K562 (cell line): ENCODE results near the gene MIP. TPM values are rescaled to one million over a fixed set of nuclear protein-coding genes. Genes with fewer than 3 reads are reported as not detected.

ENCODE experiments used
- ATAC-seq: fragments of 200-7000 bp; cut with Tn5 transposase; 3 replicates; pipeline ENCODE4 v1.9.1; 2020; ENCODE audit warnings: moderate library complexity
- BruUV-seq: library from RNA; stranded (reverse); fragments of 400-500 nt; replicated peaks from 2 replicates; lab custom pipeline; 2021; lab: Mats Ljungman, UMichigan
- CTCF ChIA-PET: fragments of 300-600 bp; formaldehyde crosslinking; extraction: SDS; loops from one replicate; lab custom pipeline; 2021; ENCODE audit warnings: low intra/inter-chr PET ratio; lab: Yijun Ruan, JAX
- POLR2A ChIA-PET: fragments of 300-600, 350-650 bp; sonication (Branson Sonifier 250); formaldehyde crosslinking; extraction: SDS; loops from one replicate; lab custom pipeline; 2021; ENCODE audit warnings: antibody characterized with exemption, inconsistent platforms; lab: Yijun Ruan, JAX
- DNase-seq, 4 experiments: peaks; one replicate each; pipeline versions ENCODE4 v3.0.0 to v3.0.0-alpha.2; 2011 to 2018; ENCODE audit warnings: low spot score in 3 of 4, mixed read lengths in 3 of 4; ENCODE audit errors: extremely low read depth in 1 of 4
- FAIRE-seq: peaks from 2 replicates; lab custom pipeline; 2011; peaks lifted over from hg19 to GRCh38; lab: Jason Lieb, UNC
- H2AFZ ChIP-seq: 2 replicates; pipeline ENCODE4 v1.6.0; 2011; ENCODE audit warnings: low read depth, low read length, control low read depth, inconsistent platforms
- H3K27ac ChIP-seq: fragments of 200-600 bp; 3 replicates; pipeline ENCODE4 v1.8.0; 2011; ENCODE audit warnings: low read depth, mild to moderate bottlenecking, control low read depth, inconsistent platforms, low read length, moderate library complexity, mixed read lengths; ENCODE audit errors: extremely low read depth
- H3K27me3 ChIP-seq, 2 experiments: fragments of 300-600 bp in 1 of 2; 2 replicates in 1 of 2; 3 replicates in 1 of 2; pipeline versions ENCODE4 v1.6.0 to v1.8.0; 2011; ENCODE audit warnings: inconsistent platforms in 2 of 2, low read length in 2 of 2, mild to moderate bottlenecking in 1 of 2, mixed read lengths in 1 of 2, moderate library complexity in 1 of 2; ENCODE audit not compliant: control insufficient read depth in 2 of 2, insufficient read depth in 2 of 2
- H3K36me3 ChIP-seq: fragments of 300-600 bp; 3 replicates; pipeline ENCODE4 v1.8.0; 2011; ENCODE audit warnings: mild to moderate bottlenecking, low read length, inconsistent platforms; ENCODE audit not compliant: control insufficient read depth, insufficient read depth
- H3K4me1 ChIP-seq, 2 experiments: fragments of 200-600 bp in 1 of 2; replicated peaks in 1 of 2; 2 replicates in 1 of 2; 3 replicates in 1 of 2; pipeline versions ENCODE4 v1.5.1 to v1.8.0; 2011; ENCODE audit warnings: inconsistent platforms in 2 of 2, low read length in 2 of 2, mild to moderate bottlenecking in 1 of 2, mixed read lengths in 1 of 2, moderate library complexity in 1 of 2; ENCODE audit not compliant: control insufficient read depth in 2 of 2, insufficient read depth in 2 of 2
- H3K4me2 ChIP-seq: 2 replicates; pipeline ENCODE4 v1.6.1; 2011; ENCODE audit warnings: low read length, control low read depth, inconsistent platforms, mixed read lengths; ENCODE audit not compliant: insufficient read depth
- H3K4me3 ChIP-seq: fragments of 200-600 bp; sonication (generic), shearing (Covaris generic); 2 replicates; pipeline ENCODE4 v1.5.1; 2016; ENCODE audit warnings: control low read depth, inconsistent platforms
- H3K79me2 ChIP-seq: fragments of 200-600 bp; 3 replicates; pipeline ENCODE4 v1.8.0; 2011; ENCODE audit warnings: low read length, inconsistent platforms; ENCODE audit not compliant: control insufficient read depth, insufficient read depth
- H3K9ac ChIP-seq, 2 experiments: 2 replicates each; pipeline versions ENCODE4 v1.6.0 to v1.6.1; 2011; ENCODE audit warnings: low read depth in 2 of 2, low read length in 2 of 2, control low read depth in 1 of 2, inconsistent platforms in 1 of 2, mild to moderate bottlenecking in 1 of 2, mixed read lengths in 1 of 2; ENCODE audit not compliant: insufficient read depth in 1 of 2
- H3K9me1 ChIP-seq: one replicate; pipeline ENCODE4 v1.6.0; 2011; ENCODE audit warnings: inconsistent platforms, mild to moderate bottlenecking, low read length, moderate library complexity; ENCODE audit not compliant: control insufficient read depth, insufficient read depth
- H3K9me3 ChIP-seq: replicated peaks from 2 replicates; pipeline ENCODE4 v1.5.1; 2011; ENCODE audit warnings: low read depth, low read length, inconsistent platforms; ENCODE audit not compliant: control insufficient read depth, insufficient read depth
- H4K20me1 ChIP-seq: replicated peaks from 2 replicates; pipeline ENCODE4 v1.6.1; 2011; ENCODE audit warnings: low read length, inconsistent platforms, mixed read lengths; ENCODE audit not compliant: control insufficient read depth, insufficient read depth
- MIER1 ChIP-seq: fragments of 450-650 bp; IDR thresholded peaks from 2 replicates; pipeline ENCODE4 v1.6.1; 2016; ENCODE audit warnings: antibody characterized with exemption, mild to moderate bottlenecking, low read depth
- ZNF174 ChIP-seq: fragments of 250-450 bp; sonication (Bioruptor Pico); IDR thresholded peaks from 2 replicates; pipeline ENCODE4 v1.4.0; 2020; ENCODE audit warnings: mild to moderate bottlenecking
- ZNF324 ChIP-seq: fragments of 250-450 bp; sonication (Bioruptor Pico); IDR thresholded peaks from 2 replicates; pipeline ENCODE4 v1.4.0; 2020; ENCODE audit warnings: mild to moderate bottlenecking
- ZNF445 ChIP-seq: fragments of 250-450 bp; sonication (Bioruptor Pico); IDR thresholded peaks from 2 replicates; pipeline ENCODE4 v1.4.0; 2020; ENCODE audit warnings: low read depth, mild to moderate bottlenecking, moderate library complexity
- WGBS: fragments of 100-300 bp; shearing (Covaris generic); methylation state at CpG from one replicate; pipeline ENCODE4 v1.1.6; 2016; ENCODE audit warnings: low coverage, mixed read lengths; ENCODE audit not compliant: insufficient coverage; ENCODE audit errors: missing lambda C conversion rate; 5-methylcytosine and 5-hydroxymethylcytosine counted together
- in situ Hi-C: fragments of 300-500 bp; cut with MboI; formaldehyde crosslinking; loops from 4 replicates; pipeline ENCODE4 v1.15.0; 2018; ENCODE audit warnings: inconsistent platforms, mixed read lengths
- intact Hi-C: fragments of 100-400 bp; cut with micrococcal nuclease; formaldehyde crosslinking; loops from 2 replicates; pipeline ENCODE4 v1.14.2; 2022
- polyA plus RNA-seq, 8 experiments: library from polyadenylated mRNA; depleted of rRNA in 4 of 8; stranded (reverse) in 5 of 8; unstranded in 3 of 8; fragments of >200 nt; fragmentation: Nextera tagmentation in 2 of 8; fragmentation: Illumina TruSeq in 1 of 8; extraction: Ambion mirVana in 2 of 8; extraction: Trizol in 1 of 8; gene quantifications; 2 replicates each; pipeline versions ENCODE4 v1.2.1 to v1.2.3, GENCODE V29; 2011 to 2014; ENCODE audit warnings: inconsistent platforms in 1 of 8, missing spikeins in 1 of 8
- total RNA-seq, 7 experiments: library from RNA; depleted of rRNA in 6 of 7; stranded (reverse); fragments of >200 nt in 6 of 7; fragmentation: Illumina TruSeq in 2 of 7; extraction: Trizol in 2 of 7; gene quantifications; 2 replicates each; pipeline versions ENCODE4 v1.2.1 to v1.2.3, GENCODE V29; 2011 to 2021; ENCODE audit warnings: low replicate concordance in 1 of 7
- TF ChIP-seq, protein P1 (sequence below), 3 experiments: IDR thresholded peaks in 2 of 3; conservative IDR thresholded peaks in 1 of 3; 2 replicates each; pipeline ENCODE4 v1.5.1; 2011 to 2012; ENCODE audit warnings: low read length in 3 of 3, mild to moderate bottlenecking in 3 of 3, control low read depth in 2 of 3, improper control_type of control experiment in 1 of 3, inconsistent platforms in 1 of 3, low read depth in 1 of 3, mixed read lengths in 1 of 3, moderate library complexity in 1 of 3; ENCODE audit not compliant: insufficient read depth in 2 of 3
- TF ChIP-seq, protein P2 (sequence below): fragments of 200-400 bp; formaldehyde crosslinking; IDR thresholded peaks from 2 replicates; pipeline ENCODE4 v1.6.1; 2017; ENCODE audit warnings: mild to moderate bottlenecking, low read depth, low read length, moderate library complexity
- TF ChIP-seq, protein P3 (sequence below): fragments of 250-450 bp; sonication (Bioruptor Pico); IDR thresholded peaks from 2 replicates; pipeline ENCODE4 v1.9.0; 2021; ENCODE audit warnings: mild to moderate bottlenecking, inconsistent platforms
- TF ChIP-seq, protein P4 (sequence below): sonication (generic); formaldehyde crosslinking; IDR thresholded peaks from 2 replicates; pipeline ENCODE4 v1.8.1; 2023; ENCODE audit warnings: mild to moderate bottlenecking, missing genetic modification reagents

Gene MIP
- total and polyA plus RNA-seq, 9 of the 15 experiments (the other 6 are each of a cell fraction or from before 2014, with no cell fraction given) = 0.09 to 0.36 (median 0.19) TPM; not detected in 5

DNA sequence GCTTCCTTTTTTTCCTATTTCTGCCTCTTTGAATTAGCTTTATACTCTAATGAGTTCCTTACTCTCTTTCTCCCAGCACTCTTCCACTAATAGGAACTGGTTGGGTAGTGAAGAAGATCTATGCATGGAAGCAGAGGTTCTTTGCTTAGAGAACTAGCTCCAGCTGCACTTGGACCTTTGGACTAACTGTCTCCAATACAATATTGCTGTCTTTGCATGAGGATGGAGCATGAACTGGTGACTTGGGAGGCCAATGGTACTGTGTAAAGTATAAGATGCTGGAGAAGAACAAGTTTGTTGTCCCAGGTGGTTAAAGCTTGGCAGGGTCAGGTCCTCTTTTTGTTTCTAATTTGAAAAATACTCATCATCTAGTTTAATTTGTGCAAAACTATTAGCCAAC is 35.9 kb upstream of the MIP start (continued):
- TF ChIP-seq, protein P1, sequence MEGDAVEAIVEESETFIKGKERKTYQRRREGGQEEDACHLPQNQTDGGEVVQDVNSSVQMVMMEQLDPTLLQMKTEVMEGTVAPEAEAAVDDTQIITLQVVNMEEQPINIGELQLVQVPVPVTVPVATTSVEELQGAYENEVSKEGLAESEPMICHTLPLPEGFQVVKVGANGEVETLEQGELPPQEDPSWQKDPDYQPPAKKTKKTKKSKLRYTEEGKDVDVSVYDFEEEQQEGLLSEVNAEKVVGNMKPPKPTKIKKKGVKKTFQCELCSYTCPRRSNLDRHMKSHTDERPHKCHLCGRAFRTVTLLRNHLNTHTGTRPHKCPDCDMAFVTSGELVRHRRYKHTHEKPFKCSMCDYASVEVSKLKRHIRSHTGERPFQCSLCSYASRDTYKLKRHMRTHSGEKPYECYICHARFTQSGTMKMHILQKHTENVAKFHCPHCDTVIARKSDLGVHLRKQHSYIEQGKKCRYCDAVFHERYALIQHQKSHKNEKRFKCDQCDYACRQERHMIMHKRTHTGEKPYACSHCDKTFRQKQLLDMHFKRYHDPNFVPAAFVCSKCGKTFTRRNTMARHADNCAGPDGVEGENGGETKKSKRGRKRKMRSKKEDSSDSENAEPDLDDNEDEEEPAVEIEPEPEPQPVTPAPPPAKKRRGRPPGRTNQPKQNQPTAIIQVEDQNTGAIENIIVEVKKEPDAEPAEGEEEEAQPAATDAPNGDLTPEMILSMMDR (IDR thresholded peaks at IDR 0.05 in 2 of 3, conservative IDR thresholded peaks at IDR 0.05 in 1 of 3; ENCODE audit: insufficient read depth in 2 of 3, low read depth in 1 of 3, low read length in 3 of 3) = no peak
- TF ChIP-seq, protein P2, sequence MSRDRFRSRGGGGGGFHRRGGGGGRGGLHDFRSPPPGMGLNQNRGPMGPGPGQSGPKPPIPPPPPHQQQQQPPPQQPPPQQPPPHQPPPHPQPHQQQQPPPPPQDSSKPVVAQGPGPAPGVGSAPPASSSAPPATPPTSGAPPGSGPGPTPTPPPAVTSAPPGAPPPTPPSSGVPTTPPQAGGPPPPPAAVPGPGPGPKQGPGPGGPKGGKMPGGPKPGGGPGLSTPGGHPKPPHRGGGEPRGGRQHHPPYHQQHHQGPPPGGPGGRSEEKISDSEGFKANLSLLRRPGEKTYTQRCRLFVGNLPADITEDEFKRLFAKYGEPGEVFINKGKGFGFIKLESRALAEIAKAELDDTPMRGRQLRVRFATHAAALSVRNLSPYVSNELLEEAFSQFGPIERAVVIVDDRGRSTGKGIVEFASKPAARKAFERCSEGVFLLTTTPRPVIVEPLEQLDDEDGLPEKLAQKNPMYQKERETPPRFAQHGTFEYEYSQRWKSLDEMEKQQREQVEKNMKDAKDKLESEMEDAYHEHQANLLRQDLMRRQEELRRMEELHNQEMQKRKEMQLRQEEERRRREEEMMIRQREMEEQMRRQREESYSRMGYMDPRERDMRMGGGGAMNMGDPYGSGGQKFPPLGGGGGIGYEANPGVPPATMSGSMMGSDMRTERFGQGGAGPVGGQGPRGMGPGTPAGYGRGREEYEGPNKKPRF = no peak
- no peak for TF ChIP-seq MIER1

DNA sequence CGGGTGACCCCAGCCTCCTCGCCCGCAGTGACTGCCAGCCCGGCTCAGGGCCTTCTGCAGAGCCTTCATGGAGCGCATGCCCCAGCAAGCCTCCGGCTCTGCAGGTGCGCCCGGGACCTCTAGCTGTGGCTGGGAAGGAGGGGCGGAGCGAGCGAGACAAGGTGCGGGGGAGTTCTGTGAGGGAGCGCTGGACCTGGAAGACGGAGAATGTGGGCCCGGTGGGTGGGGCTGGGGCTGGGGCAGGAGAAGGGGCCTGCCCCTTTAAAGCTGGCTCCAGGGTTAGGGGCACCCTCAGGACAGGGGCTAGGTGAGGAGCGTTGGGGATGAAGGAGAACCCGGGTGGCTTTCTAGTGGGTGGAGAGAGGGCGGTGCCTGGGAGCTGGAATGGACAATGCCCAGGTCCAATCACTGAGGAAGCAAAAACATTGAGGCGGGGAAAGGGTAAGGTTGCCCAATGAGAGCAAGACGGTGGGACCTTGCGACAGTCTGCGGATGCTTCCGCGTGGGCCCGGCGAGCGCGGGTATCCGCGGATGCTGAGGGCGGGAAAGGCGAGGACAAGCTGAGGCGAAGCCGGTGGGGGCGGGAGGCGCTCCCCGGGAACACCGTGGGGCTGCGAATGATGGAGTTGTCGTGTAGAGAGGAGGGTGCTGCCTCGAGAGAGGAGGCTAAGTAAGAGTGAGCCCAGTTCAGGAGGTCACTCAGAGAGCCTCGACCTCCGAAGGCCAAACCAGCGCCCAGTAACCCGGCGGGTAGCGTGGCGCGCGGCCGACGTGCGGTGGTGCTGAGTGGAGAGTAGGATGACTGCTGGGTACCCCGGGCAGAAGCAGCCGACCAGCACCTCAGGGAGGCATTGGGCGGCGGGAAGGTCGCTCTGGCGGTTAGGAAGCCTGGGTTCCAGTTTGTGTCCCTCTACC is 33.8 kb upstream of the MIP start, which contains the start of gene GLS2:
GLS2 (minus strand) TSS at position 121 of the 915 bp plus-strand sequence; CDS start at position 78, 43 bp downstream.
- no peaks in the 10 kb centered on the region for H3K79me2 ChIP-seq
- in situ Hi-C loops (no loop called here), intact Hi-C loops (no loop called here)
- H3K4me3 ChIP-seq = no peak within 1 kb of the TSS
- H3K27ac ChIP-seq = no peak within 1 kb of the TSS
- peaks cover 27 to 51% of the 10 kb centered on the region in 2 experiments for H3K27me3 ChIP-seq
- ATAC-seq (peak; percentile 84), DNase-seq (peak; percentile 28 to 67 (median 54)), FAIRE-seq (no peak)
- H4K20me1 ChIP-seq = no peaks in the 10 kb centered on the region; the same call in 1 of the 2 replicates
- H3K4me1 ChIP-seq = peaks cover 7 to 17% of the 10 kb centered on the region in 2 experiments; a peak in 3 of 5 replicates
- 28% methylated on average over 32 of the region's 59 CpGs for WGBS
- no peaks in the 10 kb centered on the region for H3K9me1 ChIP-seq
- H2AFZ ChIP-seq = peak within 1 kb of the TSS; percentile 35; the same call in 1 of the 2 replicates
- H3K9ac ChIP-seq = peak within 1 kb of the TSS in 1 of 2 experiments; percentile 45; a peak in 2 of 4 replicates
- no peak within 1 kb of the TSS; the same call in 1 of the 2 replicates for H3K4me2 ChIP-seq
- no peaks in the 10 kb centered on the region for H3K9me3 ChIP-seq
- H3K36me3 ChIP-seq = no peaks in the 10 kb centered on the region
- POLR2A ChIA-PET = interaction anchor here (0.6 to 3.2 kb wide), 6 partner anchors 9 to 196 kb away, joined by 3 to 14 read pairs (median 3); no protein-coding TSS in a partner anchor
- BruUV-seq = no TSS peak
- CTCF ChIA-PET = no interaction called here
- TF ChIP-seq ZNF174 (no peak), ZNF324 (no peak), ZNF445 (CRISPR knock-in tag) (no peak)
- TF ChIP-seq, protein P3, sequence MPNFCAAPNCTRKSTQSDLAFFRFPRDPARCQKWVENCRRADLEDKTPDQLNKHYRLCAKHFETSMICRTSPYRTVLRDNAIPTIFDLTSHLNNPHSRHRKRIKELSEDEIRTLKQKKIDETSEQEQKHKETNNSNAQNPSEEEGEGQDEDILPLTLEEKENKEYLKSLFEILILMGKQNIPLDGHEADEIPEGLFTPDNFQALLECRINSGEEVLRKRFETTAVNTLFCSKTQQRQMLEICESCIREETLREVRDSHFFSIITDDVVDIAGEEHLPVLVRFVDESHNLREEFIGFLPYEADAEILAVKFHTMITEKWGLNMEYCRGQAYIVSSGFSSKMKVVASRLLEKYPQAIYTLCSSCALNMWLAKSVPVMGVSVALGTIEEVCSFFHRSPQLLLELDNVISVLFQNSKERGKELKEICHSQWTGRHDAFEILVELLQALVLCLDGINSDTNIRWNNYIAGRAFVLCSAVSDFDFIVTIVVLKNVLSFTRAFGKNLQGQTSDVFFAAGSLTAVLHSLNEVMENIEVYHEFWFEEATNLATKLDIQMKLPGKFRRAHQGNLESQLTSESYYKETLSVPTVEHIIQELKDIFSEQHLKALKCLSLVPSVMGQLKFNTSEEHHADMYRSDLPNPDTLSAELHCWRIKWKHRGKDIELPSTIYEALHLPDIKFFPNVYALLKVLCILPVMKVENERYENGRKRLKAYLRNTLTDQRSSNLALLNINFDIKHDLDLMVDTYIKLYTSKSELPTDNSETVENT (CRISPR knock-in tag) = no peak
- TF ChIP-seq, protein P4, sequence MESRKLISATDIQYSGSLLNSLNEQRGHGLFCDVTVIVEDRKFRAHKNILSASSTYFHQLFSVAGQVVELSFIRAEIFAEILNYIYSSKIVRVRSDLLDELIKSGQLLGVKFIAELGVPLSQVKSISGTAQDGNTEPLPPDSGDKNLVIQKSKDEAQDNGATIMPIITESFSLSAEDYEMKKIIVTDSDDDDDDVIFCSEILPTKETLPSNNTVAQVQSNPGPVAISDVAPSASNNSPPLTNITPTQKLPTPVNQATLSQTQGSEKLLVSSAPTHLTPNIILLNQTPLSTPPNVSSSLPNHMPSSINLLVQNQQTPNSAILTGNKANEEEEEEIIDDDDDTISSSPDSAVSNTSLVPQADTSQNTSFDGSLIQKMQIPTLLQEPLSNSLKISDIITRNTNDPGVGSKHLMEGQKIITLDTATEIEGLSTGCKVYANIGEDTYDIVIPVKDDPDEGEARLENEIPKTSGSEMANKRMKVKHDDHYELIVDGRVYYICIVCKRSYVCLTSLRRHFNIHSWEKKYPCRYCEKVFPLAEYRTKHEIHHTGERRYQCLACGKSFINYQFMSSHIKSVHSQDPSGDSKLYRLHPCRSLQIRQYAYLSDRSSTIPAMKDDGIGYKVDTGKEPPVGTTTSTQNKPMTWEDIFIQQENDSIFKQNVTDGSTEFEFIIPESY (CRISPR knock-in tag) = peak; percentile 86
